Progenitor cell of endocrine pancreas (in vitro differentiated cells): Measurements from ENCODE around the gene VSIR. TPM values are rescaled to one million over a fixed set of nuclear protein-coding genes. Genes with fewer than 3 reads are reported as not detected.

Source experiments
- DNase-seq: peaks from one replicate; pipeline ENCODE4 v3.0.0; 2021; ENCODE audit warnings: low spot score; ENCODE audit not compliant: unreplicated experiment
- H3K27ac Mint-ChIP-seq: 2 replicates; pipeline ENCODE4 v1.8.0; 2021; ENCODE audit warnings: mild to moderate bottlenecking, moderate library complexity, mixed read lengths
- H3K27me3 Mint-ChIP-seq: 2 replicates; pipeline ENCODE4 v1.8.0; 2021; ENCODE audit warnings: mixed read lengths
- H3K36me3 Mint-ChIP-seq: 2 replicates; pipeline ENCODE4 v1.8.0; 2022; ENCODE audit warnings: mixed read lengths; ENCODE audit not compliant: insufficient read depth
- H3K4me1 Mint-ChIP-seq: 2 replicates; pipeline ENCODE4 v1.8.0; 2021; ENCODE audit warnings: low read depth, mixed read lengths
- H3K4me3 Mint-ChIP-seq: 2 replicates; pipeline ENCODE4 v1.8.0; 2021; ENCODE audit warnings: low read depth, mild to moderate bottlenecking, moderate library complexity, mixed read lengths
- H3K9me3 Mint-ChIP-seq: 2 replicates; pipeline ENCODE4 v1.8.0; 2021; ENCODE audit warnings: low read depth, mixed read lengths
- CTCF ChIP-seq: fragments of 200-600 bp; sonication (generic); IDR thresholded peaks from one replicate; pipeline ENCODE4 v1.5.0; 2021; ENCODE audit warnings: antibody characterized with exemption, mild to moderate bottlenecking; ENCODE audit not compliant: unreplicated experiment
- total RNA-seq: library from RNA; stranded (reverse); gene quantifications from 2 replicates; pipeline ENCODE4 v1.2.1, GENCODE V29; 2021

Gene VSIR
- total RNA-seq, 1 donor from 2014 or later = 2.6 TPM

GRCh38 chr10:71799112-71799511 is 25.8 kb upstream of the VSIR start:
- no peak for TF ChIP-seq CTCF
- H3K36me3 Mint-ChIP-seq = no peaks in the 10 kb centered on the region
- H3K4me3 Mint-ChIP-seq = no peak overlapping the region
- no peak overlapping the region for H3K27ac Mint-ChIP-seq
- H3K27me3 Mint-ChIP-seq = peaks cover 13% of the 10 kb centered on the region
- H3K4me1 Mint-ChIP-seq = no peaks in the 10 kb centered on the region
- no peak for DNase-seq
- H3K9me3 Mint-ChIP-seq = no peaks in the 10 kb centered on the region

GRCh38 chr10:71798308-71798624 is 24.9 kb upstream of the VSIR start:
- Mint-ChIP-seq H3K27ac (no peak overlapping the region), H3K4me3 (no peak overlapping the region), H3K27me3 (peaks cover 15% of the 10 kb centered on the region), H3K4me1 (no peaks in the 10 kb centered on the region), H3K9me3 (no peaks in the 10 kb centered on the region), H3K36me3 (no peaks in the 10 kb centered on the region)
- TF ChIP-seq CTCF = no peak
- no peak for DNase-seq

- H3K36me3 Mint-ChIP-seq = no peaks in the 10 kb centered on the region
- no peak overlapping the region for H3K27ac Mint-ChIP-seq
- DNase-seq = no peak
- no peak for TF ChIP-seq CTCF
- H3K4me1 Mint-ChIP-seq = no peaks in the 10 kb centered on the region
- no peak overlapping the region for H3K4me3 Mint-ChIP-seq
- peaks cover 15% of the 10 kb centered on the region for H3K27me3 Mint-ChIP-seq
- H3K9me3 Mint-ChIP-seq = no peaks in the 10 kb centered on the region
These were observed 24.4 kb upstream of the VSIR start for GRCh38 chr10:71797533-71798307.

GRCh38 chr10:71796749-71797405 is 23.6 kb upstream of the VSIR start:
- no peak for TF ChIP-seq CTCF
- Mint-ChIP-seq H3K4me3 (no peak overlapping the region), H3K27ac (no peak overlapping the region), H3K36me3 (no peaks in the 10 kb centered on the region), H3K27me3 (peaks cover 15% of the 10 kb centered on the region), H3K4me1 (no peaks in the 10 kb centered on the region), H3K9me3 (no peaks in the 10 kb centered on the region)
- DNase-seq = no peak

- DNase-seq = peak; percentile 44
- peaks cover 11% of the 10 kb centered on the region for H3K27me3 Mint-ChIP-seq
- no peak for TF ChIP-seq CTCF
- H3K4me1 Mint-ChIP-seq = no peaks in the 10 kb centered on the region
- H3K9me3 Mint-ChIP-seq = no peaks in the 10 kb centered on the region
- no peak overlapping the region for H3K27ac Mint-ChIP-seq
- H3K4me3 Mint-ChIP-seq = no peak overlapping the region
- no peaks in the 10 kb centered on the region for H3K36me3 Mint-ChIP-seq
These were observed 21.9 kb upstream of the VSIR start for GRCh38 chr10:71795248-71795647.
